HG03520 (cell line): Measurements from ENCODE around the gene PLSCR1.
A peak's percentile ranks its signal among the peaks of the same experiment; 100 is the strongest.
"Not testable (repeated sequence)": the region's sequence is repeated elsewhere in the genome, so short reads cannot be mapped to it uniquely, and the experiment has no call there.

ENCODE experiments used
- ATAC-seq: cut with Tn5 transposase; IDR thresholded peaks from one replicate; pipeline ENCODE4 v1.9.1; 2021; ENCODE audit warnings: mild to moderate bottlenecking, moderate library complexity; ENCODE audit not compliant: unreplicated experiment

PLSCR1 gene

DNA sequence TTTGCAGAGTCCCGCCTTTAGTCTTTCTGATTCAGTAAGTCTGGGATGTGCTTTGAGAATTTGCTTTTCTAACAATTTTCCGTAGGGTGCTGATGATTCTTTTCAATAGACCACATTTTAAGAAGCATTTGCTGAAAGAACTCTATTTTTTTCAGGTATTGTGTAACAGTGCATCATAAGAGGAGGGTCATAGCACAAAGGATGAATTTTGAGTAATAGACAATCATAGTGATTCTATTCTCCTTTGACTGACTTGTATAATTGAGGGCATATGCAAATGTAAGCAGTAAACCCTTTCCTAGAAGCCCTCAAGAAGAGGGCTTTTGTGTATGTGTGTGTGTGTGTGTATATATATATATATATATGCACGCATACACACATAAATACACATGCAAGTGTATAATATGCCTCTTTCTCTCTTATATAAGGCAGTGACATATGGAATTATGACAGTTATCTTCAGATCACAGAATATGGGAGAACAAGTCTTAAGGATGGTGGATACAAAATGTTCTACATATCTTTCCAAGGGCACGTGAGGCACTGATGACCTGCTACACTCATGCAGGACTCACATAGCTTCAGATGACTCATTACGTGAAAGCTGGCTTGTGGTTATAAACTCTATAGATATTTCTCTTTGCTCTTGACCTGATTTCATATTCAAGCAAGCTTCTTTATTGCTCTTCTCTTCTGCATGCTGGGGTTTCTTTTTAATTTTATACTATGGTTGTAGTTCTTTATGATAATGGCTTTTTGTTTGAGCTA lies 6.5 kb upstream of the PLSCR1 start:
- peak; percentile 94 for ATAC-seq

DNA sequence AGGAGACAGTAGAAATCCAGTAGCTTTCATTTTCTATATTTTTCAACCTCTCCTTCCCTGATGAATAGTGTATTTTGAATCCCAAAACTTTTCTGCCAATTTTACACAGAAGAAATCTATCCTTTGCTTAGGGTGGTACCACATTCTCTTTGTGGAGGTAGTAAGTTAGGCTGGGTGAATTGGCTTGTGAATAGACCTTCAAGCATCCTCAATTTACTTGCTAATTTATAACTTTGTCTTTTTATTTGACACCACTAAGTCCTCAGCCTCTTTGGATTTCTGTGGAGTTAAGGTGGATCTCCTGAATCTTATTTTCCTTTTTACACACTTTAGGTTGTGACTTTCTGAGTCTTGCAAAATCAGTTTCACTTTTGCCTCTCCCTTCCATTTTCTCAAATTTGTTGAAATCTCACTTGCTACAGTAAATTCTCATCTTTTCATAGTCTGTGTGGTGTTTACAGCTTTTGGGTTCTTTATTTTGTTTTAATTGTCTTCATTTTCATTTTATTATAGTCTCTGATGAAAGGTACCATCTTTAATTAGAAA lies 5.7 kb upstream of the PLSCR1 start:
- ATAC-seq, result no peak

DNA sequence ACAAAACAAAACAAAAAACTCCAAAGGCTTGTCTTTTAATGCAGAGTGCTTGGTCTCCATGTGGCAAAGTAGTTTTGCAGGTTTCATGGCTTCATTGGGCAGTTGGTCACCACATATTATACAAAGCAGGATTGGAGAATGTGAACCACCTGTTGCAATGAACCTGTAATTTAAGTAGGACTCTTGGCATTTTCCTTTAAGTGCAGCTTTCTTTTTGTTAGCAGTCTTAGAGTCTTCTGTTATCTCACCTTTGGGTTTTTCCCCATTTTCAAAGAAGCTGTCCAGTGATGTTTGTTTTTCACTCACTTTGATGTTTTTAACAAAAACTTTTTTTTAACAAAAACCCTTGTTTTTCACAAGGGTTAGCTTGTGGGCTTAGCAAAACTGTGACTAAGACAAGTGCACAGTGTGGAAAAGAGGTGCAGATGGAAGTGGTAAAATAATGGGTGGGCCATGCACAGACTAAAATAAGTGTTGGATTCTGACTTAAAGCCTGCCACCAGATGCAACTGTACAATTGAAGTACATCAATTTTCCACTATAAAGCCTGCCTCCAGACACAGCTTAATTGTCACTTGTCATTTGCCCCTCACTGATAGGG lies 2.9 kb upstream of the PLSCR1 start:
- ATAC-seq, result no peak

DNA sequence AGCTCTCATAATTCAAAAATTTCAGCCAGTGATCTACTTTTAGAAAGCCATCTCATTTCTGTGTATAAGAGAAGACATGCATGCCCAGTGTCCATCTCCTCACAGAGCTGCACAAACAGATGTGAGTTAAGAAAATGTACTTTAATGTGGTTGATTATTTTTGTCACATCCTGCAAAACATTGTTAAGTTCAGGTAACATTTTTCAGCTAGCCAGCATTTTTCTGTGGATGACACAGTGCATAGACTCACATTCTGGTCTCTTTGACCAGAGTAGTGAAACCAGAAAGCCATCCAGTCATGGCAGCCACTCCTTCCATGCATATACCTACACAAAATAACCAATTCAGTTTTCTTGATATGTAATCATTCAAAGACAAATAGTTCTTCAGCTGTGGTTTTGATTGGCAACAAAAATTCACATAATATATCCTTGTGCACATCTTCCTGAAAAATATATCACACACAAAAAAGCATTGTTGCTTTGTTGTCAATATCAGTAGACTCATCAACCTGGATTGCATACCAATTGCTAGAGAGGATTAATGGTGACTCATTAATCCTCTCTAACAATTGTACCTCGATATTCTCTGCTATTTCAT lies 2.1 kb upstream of the PLSCR1 start:
- no peak for ATAC-seq

DNA sequence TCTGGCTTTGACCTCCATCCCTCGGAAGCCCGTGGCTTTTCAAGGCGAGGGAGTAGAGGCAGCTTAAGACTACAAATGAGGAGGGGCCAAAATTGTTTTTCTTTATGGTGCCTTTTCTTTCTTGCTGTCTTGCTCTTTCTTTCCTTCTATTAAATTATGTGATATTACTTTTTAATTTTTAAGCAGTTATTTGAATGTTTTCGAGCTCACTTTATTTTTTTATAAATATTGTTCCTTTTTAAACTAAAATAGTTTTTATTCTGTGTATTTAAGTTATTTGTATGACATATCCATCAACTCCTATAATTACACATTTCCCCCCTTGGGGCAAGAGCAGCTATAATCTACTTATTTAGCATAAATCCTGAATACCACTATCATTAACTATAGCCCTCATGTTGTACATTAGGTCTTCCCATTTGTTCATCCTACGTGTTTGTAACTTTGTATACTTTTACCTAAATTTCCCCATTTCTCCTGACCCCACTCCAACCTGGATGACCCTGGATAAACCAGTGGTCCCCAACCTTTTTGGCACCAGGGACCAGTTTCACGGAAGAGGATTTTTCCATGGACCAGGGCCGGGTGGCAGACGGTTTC lies 622 bp upstream of the PLSCR1 start:
- ATAC-seq, result peak; percentile 9

DNA sequence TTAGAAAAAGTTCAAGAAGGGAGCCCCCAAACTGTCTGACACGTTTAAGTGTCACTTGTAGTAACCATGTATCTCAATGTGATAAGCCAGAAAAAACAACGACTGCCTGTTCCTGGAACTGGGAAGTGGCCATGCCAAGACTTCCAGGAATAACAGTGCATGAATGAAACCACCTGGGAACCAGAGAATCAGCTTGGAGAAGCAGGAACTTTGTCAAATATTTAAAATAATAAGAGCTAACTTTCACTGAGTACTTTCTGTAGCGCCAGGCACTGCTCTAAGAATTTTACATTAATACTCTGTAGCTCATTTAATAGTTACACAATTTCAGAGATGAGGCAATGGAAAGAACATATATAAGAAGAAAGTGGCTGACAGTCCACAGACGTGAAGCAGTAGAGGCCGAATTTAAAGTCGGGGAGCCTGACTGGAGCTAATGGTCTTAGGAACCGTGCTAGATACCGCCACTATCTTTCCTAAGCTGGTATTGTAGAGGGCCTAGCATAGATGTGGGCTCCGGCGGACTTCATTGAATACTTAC lies 876 bp downstream of the PLSCR1 start:
- ATAC-seq, result peak; percentile 11

DNA sequence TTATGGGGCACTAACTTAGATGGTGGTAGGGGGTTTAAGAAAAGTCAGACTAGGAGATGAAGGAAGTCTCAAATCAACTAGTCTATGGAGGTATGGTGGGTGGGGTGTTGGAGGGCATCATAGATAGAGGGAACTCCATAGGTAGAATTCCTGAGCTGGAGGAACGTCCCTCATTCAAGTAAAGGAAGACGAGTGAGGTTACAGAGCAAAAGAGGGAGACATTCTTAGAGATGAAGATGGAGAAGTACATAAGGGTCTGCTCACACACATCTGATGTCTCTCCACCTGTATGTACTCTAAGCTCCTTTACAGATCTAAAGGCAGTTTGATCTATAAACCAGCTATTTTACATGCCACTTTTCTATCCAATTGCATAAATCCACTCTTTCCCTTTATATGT lies 1.4 kb downstream of the PLSCR1 start:
- no peak for ATAC-seq

DNA sequence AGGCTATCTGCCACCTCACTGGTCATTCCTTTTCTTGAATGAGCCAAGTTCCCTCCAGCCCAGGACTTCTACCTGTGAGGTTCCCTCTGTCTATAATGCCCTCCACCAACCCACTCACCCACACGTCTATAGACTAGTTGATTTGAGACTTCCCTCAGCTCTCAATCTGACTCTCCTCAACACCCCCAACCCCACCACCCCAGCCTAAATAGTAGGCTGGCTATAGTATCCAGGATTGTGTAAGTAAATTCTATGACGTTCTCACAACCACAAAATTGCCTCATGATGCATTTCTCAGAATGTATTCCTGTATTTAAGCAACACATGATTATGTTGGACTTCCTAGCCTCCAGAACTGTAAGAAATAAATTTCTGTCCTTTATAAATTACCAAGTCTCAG lies 2.2 kb downstream of the PLSCR1 start:
- no peak for ATAC-seq

DNA sequence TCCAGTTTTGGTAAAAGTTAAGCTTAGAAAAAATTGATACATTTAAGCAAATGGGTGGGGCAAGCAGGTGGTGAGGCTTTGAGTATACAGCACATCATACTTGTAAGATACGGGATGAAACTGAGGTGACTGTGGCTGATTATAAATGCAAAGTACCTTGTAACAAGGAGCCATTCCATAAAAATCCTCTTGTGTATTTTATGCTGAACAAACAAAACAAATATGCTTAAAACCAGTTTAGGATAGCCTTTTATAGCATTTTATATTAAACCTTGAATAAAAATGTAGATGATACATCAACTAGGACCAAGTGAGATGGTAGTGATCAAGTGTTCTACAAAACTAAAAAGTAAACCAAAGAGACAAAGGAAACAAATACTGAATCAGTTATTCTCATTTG lies 3.4 kb downstream of the PLSCR1 start:
- ATAC-seq, result no peak

DNA sequence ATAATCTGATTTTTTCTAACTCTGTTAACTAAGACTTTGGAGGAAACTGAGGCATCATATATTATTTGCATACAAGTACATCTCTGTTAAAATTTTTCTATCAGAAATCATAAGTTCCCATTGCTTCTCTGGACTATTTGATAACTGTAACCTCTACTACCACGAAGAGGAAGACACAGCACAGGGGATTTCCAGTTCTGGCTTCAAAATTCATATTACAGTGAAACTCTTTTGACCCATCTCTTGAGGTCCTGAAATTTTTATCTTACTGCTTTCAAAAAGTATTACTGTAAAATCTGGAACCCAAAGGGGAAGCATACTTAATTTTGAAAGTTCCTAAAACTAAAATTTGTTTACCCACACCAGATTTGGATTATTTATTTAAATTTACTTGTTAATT lies 4.2 kb downstream of the PLSCR1 start:
- no peak for ATAC-seq

DNA sequence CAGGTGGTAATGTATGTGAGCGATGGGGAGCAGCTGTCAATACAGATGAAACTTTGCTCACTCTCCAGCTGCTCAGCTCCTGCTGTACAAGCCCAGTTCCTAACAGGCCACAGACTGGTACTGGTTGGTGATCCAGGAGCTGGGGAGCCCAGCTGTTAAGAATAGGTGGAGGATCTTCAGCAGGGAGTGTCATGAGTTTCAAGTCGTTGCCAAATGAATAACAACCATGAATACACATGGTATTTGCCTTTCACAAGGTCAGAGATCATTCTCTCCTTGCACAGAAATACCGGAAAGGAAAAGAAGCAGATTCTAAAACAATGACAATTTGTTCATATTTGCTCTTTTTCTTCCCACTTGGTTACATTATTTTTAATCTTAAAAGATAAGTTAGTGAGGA lies 5.1 kb downstream of the PLSCR1 start:
- no peak for ATAC-seq

DNA sequence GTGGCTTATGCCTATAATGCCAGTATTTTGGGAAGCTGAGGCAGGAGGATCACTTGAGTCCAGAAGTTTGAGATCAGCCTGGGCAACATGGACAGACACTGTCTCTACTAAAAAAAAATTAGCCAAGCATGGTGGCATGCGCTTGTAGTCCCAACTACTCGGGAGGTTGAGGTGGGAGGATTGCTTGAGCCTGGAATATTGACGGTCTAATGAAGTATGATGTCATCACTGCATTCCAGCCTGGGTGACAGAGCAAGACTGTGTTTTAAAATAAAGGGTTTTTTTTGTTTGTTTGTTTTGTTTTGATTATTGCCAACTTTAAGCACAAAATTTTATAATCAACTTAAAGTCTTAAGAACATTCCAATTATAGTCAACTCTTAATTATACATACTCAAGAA lies 6.8 kb downstream of the PLSCR1 start:
- ATAC-seq, result no peak

DNA sequence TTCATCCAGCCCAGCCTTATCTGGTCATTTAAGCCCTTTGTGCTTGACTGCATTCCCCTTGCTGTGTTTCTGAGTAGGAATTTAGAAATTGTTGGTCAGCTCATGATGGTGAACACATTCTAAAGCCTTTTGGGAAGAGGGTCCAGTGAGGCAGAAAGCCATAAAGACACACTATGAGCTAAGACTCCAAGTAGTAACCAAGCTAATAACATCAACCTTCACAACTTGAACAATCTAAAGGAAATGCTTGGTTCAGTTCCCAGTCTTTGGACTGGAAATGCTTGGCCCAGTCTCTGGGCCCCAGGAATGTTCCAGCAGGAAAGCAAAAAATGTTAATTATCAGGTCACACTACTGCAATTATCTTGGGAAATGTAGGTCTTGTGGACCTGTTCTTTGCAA lies 7.7 kb downstream of the PLSCR1 start:
- ATAC-seq, result no peak

DNA sequence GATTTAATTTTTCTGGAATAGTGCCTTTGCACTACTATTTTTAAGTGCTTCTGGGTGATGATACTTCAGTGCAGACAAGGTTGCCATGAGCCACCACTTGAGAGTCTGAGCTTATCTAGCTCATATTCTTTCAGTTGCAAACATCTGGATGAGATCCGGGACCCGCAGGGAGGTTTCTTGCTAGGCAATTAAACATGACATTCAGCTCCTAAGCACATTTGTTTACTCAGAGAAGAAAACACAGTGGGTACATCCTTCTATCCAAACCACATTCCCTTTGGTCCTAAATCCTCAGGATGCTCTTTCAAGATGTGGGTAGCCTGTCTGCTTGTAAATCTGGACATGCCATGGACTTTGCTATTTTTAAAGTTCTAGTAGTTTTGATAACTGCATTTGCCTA lies 12.0 kb downstream of the PLSCR1 start:
- no peak for ATAC-seq

DNA sequence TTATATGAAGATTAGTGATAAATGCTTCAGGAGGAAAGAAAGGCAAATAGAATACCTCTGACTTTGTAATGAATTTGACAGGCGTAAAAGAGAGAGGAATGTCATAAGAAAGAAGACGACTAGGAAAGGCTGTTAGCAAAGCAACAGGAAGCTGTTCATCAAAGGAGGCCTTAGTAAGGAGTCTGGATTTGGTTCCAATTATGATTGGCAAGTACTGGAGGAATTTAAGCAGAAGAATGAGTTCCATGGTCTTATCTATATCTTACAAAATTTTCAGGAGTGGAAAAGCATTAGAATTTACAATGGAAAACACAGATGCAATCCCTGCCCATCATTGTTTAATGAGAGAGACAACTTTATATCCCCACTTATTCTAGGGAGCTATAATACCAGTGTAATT lies 13.8 kb downstream of the PLSCR1 start:
- ATAC-seq, result no peak

DNA sequence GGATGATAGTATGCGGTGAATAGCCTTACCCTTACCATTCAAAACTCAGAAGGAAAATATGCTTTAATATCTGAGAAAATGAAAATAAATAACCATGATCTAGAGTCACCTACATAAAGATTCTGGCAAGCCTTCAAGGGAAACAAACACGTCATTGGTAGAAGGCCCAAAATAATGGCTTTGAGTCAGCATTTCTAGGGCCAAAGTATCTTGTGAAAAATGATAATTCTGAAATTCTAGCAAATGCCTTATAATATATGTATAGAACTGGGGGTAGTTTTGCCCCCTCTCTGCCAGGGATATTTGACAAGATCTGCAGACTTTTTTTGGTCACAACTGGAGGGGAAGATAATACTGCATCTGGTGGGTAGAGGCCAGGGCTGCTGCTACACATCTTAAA lies 15.4 kb downstream of the PLSCR1 start:
- ATAC-seq, result no peak

DNA sequence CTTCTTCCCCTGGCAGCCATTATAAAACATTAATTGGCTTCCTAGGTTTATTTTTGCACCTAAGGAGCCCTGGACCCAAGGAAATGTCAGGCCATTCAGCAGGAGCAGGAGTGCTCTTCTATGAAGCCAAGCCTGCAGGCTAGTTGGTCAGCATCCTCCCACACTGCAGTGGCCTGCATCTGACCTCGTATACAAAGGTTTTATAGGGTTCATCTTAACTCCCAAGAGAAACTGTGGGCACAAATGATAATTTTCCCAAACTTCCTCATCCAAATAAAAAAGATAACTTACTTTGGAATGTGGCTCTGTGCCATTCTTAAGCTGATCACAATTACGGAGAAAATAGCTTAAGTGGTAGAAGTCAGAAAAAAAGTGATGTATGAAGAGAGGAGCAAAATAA lies 19.4 kb downstream of the PLSCR1 start:
- ATAC-seq, result no peak

DNA sequence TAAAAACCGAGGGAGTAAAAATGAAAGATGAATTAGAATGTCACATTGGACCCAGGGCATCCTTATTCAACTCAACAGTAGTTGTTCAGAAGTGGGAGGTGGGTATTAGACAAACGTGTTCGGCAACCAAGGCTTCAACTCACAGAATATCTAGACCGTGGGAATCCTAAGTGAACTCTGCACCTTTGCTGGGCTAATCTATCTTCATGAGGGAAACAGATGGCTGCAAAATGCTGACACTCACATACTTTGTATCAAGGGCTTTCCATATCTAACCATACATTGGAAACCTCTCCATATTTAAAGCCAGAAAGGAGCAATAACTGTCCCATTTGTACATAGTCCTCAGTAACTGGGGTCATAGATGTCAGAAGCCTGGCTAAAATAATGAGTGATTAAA lies 20.9 kb downstream of the PLSCR1 start:
- ATAC-seq, result no peak

DNA sequence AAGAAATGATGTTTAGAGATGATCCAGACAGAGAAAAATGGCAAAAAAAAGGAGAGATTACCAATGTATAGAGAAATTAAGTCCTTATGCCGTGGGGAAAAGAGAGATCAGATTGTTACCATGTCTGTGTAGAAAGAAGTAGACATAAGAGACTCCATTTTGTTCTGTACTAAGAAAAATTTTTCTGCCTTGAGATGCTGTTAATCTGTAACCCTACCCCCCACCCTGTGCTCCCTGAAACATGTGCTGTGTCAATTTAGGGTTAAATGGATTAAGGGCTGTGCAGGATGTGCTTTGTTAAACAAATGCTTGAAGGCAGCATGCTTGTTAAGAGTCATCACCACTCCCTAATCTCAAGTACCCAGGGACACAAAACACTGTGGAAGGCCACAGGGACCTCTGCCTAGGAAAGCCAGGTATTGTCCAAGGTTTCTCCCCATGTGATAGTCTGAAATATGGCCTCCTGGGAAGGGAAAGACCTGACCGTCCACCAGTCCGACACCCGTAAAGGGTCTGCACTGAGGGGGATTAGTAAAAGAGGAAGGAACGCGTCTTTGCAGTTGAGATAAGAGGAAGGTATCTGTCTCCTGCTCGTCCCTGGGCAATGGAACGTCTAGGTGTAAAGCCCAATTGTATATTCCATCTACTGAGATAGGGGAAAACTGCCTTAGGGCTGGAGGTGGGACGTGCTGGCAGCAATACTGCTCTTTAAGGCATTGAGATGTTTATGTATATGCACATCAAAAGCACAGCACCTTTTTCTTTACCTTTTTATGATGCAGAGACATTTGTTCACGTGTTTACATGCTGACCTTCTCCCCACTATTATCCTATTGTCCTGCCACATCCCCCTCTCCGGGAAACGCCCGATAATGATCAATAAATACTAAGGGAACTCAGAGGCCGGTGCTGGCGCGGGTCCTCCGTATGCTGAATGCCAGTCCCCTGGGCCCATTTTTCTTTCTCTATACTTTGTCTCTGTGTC lies 21.9 kb downstream of the PLSCR1 start:
- ATAC-seq, result not testable (repeated sequence)

DNA sequence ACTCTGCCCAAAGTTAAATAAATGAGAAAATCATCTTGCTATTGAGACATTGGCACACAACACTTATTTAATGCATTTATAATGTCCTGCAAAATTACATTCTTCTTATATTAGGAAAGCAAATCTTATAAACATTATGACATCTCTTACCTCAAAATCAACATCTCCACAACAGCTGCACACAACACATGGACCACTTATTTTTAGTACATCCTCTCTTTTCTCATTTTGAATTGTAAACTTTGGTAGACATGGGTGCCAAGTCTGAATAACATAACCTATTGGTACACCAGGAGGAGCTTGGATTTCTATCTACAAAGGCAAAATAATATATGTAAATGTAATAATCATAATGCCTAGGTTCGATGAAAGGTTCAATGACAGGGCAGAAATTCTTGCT lies 23.0 kb downstream of the PLSCR1 start:
- no peak for ATAC-seq
